Measurements from ENCODE around the gene HSPA5. TPM values are rescaled to one million over a fixed set of nuclear protein-coding genes. Genes with fewer than 3 reads are reported as not detected.
A peak's percentile ranks its signal among the peaks of the same experiment; 100 is the strongest.
"Not testable (repeated sequence)": the region's sequence is repeated elsewhere in the genome, so short reads cannot be mapped to it uniquely, and the experiment has no call there.

Gene HSPA5
- total RNA-seq, 1 experiment from 2014 or later: 37.2 TPM

- Histone ChIP-seq H3K9me2 (replicated peaks; ENCODE audit: insufficient read depth, low read length) (no peaks in the 10 kb centered on the region), H3K4me2 (ENCODE audit: low read depth, low read length, poor library complexity, severe bottlenecking) (peak overlapping the region; percentile 96), H3K9me3 (ENCODE audit: low read length) (no peaks in the 10 kb centered on the region), H3K4me1 (ENCODE audit: low read length) (peaks cover 29% of the 10 kb centered on the region), H3K36me3 (ENCODE audit: insufficient read depth, low read length) (peaks cover 51% of the 10 kb centered on the region), H3K4me3 (ENCODE audit: low read length) (peak overlapping the region; percentile 95), H2AFZ (ENCODE audit: low read length) (no peak overlapping the region), H3K79me2 (ENCODE audit: low read length) (peaks cover 34% of the 10 kb centered on the region), H3K27ac (ENCODE audit: low read length) (peak overlapping the region; percentile 56), H3K27me3 (ENCODE audit: low read length) (no peaks in the 10 kb centered on the region), H3K9ac (ENCODE audit: low read length) (peak overlapping the region; percentile 91), H4K20me1 (ENCODE audit: insufficient read depth, low read depth, low read length) (peaks cover 38% of the 10 kb centered on the region)
- DNase-seq: peak; percentile 56
These were observed 1.2 kb downstream of the HSPA5 start for GRCh38 chr9:125239631-125240597.

- no peak for DNase-seq
- Histone ChIP-seq H3K36me3 (ENCODE audit: insufficient read depth, low read length) (peaks cover 51% of the 10 kb centered on the region), H4K20me1 (ENCODE audit: insufficient read depth, low read depth, low read length) (peaks cover 38% of the 10 kb centered on the region), H3K79me2 (ENCODE audit: low read length) (peaks cover 34% of the 10 kb centered on the region), H2AFZ (ENCODE audit: low read length) (no peak overlapping the region), H3K27ac (ENCODE audit: low read length) (no peak overlapping the region), H3K9me3 (ENCODE audit: low read length) (no peaks in the 10 kb centered on the region), H3K9ac (ENCODE audit: low read length) (no peak overlapping the region; the same call in 1 of the 2 replicates), H3K4me2 (ENCODE audit: low read depth, low read length, poor library complexity, severe bottlenecking) (peak overlapping the region; percentile 96), H3K4me1 (ENCODE audit: low read length) (peaks cover 29% of the 10 kb centered on the region), H3K4me3 (ENCODE audit: low read length) (peak overlapping the region; percentile 95), H3K27me3 (ENCODE audit: low read length) (no peaks in the 10 kb centered on the region), H3K9me2 (replicated peaks; ENCODE audit: insufficient read depth, low read length) (no peaks in the 10 kb centered on the region)
These were observed 2.2 kb downstream of the HSPA5 start for GRCh38 chr9:125238915-125239446.

GRCh38 chr9:125238127-125238914 lies 2.8 kb downstream of the HSPA5 start:
- peak overlapping the region; percentile 95; the same call in 1 of the 2 replicates for H3K4me3 ChIP-seq (ENCODE audit: low read length)
- peaks cover 38% of the 10 kb centered on the region for H4K20me1 ChIP-seq (ENCODE audit: insufficient read depth, low read depth, low read length)
- no peak overlapping the region for H3K27ac ChIP-seq (ENCODE audit: low read length)
- DNase-seq: no peak
- H3K9me2 ChIP-seq (replicated peaks; ENCODE audit: insufficient read depth, low read length): no peaks in the 10 kb centered on the region
- H3K9ac ChIP-seq (ENCODE audit: low read length): no peak overlapping the region; the same call in 1 of the 2 replicates
- H3K4me1 ChIP-seq (ENCODE audit: low read length): peaks cover 29% of the 10 kb centered on the region
- H3K4me2 ChIP-seq (ENCODE audit: low read depth, low read length, poor library complexity, severe bottlenecking): peak overlapping the region; percentile 96
- peaks cover 51% of the 10 kb centered on the region for H3K36me3 ChIP-seq (ENCODE audit: insufficient read depth, low read length)
- H2AFZ ChIP-seq (ENCODE audit: low read length): no peak overlapping the region
- H3K79me2 ChIP-seq (ENCODE audit: low read length): peaks cover 34% of the 10 kb centered on the region
- no peaks in the 10 kb centered on the region for H3K27me3 ChIP-seq (ENCODE audit: low read length)
- H3K9me3 ChIP-seq (ENCODE audit: low read length): no peaks in the 10 kb centered on the region

GRCh38 chr9:125236520-125237159 lies 4.5 kb downstream of the HSPA5 start:
- not testable (repeated sequence) for DNase-seq; H3K9me3 ChIP-seq (ENCODE audit: low read length); H3K27me3 ChIP-seq (ENCODE audit: low read length); H3K27ac ChIP-seq (ENCODE audit: low read length); H3K9me2 ChIP-seq (replicated peaks; ENCODE audit: insufficient read depth, low read length); H3K9ac ChIP-seq (ENCODE audit: low read length); H3K4me2 ChIP-seq (ENCODE audit: low read depth, low read length, poor library complexity, severe bottlenecking); H2AFZ ChIP-seq (ENCODE audit: low read length); H3K4me3 ChIP-seq (ENCODE audit: low read length)
- Histone ChIP-seq H3K4me1 (ENCODE audit: low read length) (peaks cover 24% of the 10 kb centered on the region), H4K20me1 (ENCODE audit: insufficient read depth, low read depth, low read length) (peaks cover 38% of the 10 kb centered on the region), H3K79me2 (ENCODE audit: low read length) (peaks cover 27% of the 10 kb centered on the region), H3K36me3 (ENCODE audit: insufficient read depth, low read length) (peaks cover 54% of the 10 kb centered on the region)

GRCh38 chr9:125235804-125236519 lies 5.2 kb downstream of the HSPA5 start:
- 0 out of 2 replicates have a peak overlapping the region, but pooled peaks have one; percentile 23 for H3K27ac ChIP-seq (ENCODE audit: low read length)
- H3K27me3 ChIP-seq (ENCODE audit: low read length): no peaks in the 10 kb centered on the region
- peak overlapping the region; percentile 20 for H3K4me2 ChIP-seq (ENCODE audit: low read depth, low read length, poor library complexity, severe bottlenecking)
- peak; percentile 50 for DNase-seq
- H3K9ac ChIP-seq (ENCODE audit: low read length): no peak overlapping the region
- peaks cover 54% of the 10 kb centered on the region for H3K36me3 ChIP-seq (ENCODE audit: insufficient read depth, low read length)
- H2AFZ ChIP-seq (ENCODE audit: low read length): no peak overlapping the region
- peaks cover 25% of the 10 kb centered on the region for H3K79me2 ChIP-seq (ENCODE audit: low read length)
- peaks cover 24% of the 10 kb centered on the region for H3K4me1 ChIP-seq (ENCODE audit: low read length)
- no peaks in the 10 kb centered on the region for H3K9me2 ChIP-seq (replicated peaks; ENCODE audit: insufficient read depth, low read length)
- no peak overlapping the region for H3K4me3 ChIP-seq (ENCODE audit: low read length)
- peaks cover 36% of the 10 kb centered on the region for H4K20me1 ChIP-seq (ENCODE audit: insufficient read depth, low read depth, low read length)
- H3K9me3 ChIP-seq (ENCODE audit: low read length): no peaks in the 10 kb centered on the region

- Histone ChIP-seq H3K36me3 (ENCODE audit: insufficient read depth, low read length) (peaks cover 42% of the 10 kb centered on the region), H3K4me1 (ENCODE audit: low read length) (peaks cover 12% of the 10 kb centered on the region), H4K20me1 (ENCODE audit: insufficient read depth, low read depth, low read length) (peaks cover 22% of the 10 kb centered on the region)
- not testable (repeated sequence) for H3K27me3 ChIP-seq (ENCODE audit: low read length); H3K4me2 ChIP-seq (ENCODE audit: low read depth, low read length, poor library complexity, severe bottlenecking); H3K9me3 ChIP-seq (ENCODE audit: low read length); H2AFZ ChIP-seq (ENCODE audit: low read length); H3K9ac ChIP-seq (ENCODE audit: low read length); H3K9me2 ChIP-seq (replicated peaks; ENCODE audit: insufficient read depth, low read length); H3K27ac ChIP-seq (ENCODE audit: low read length); H3K4me3 ChIP-seq (ENCODE audit: low read length); H3K79me2 ChIP-seq (ENCODE audit: low read length)
- peak; percentile 60 for DNase-seq
These were observed 7.0 kb downstream of the HSPA5 start for GRCh38 chr9:125234099-125234498.

GRCh38 chr9:125233678-125234077 lies 7.5 kb downstream of the HSPA5 start:
- no peak overlapping the region for H3K27ac ChIP-seq (ENCODE audit: low read length)
- no peak overlapping the region for H3K4me3 ChIP-seq (ENCODE audit: low read length)
- peaks cover 4% of the 10 kb centered on the region for H3K79me2 ChIP-seq (ENCODE audit: low read length)
- H3K36me3 ChIP-seq (ENCODE audit: insufficient read depth, low read length): peaks cover 38% of the 10 kb centered on the region
- no peak overlapping the region for H2AFZ ChIP-seq (ENCODE audit: low read length)
- peaks cover 8% of the 10 kb centered on the region for H3K4me1 ChIP-seq (ENCODE audit: low read length)
- peak; percentile 53 for DNase-seq
- peaks cover 18% of the 10 kb centered on the region for H4K20me1 ChIP-seq (ENCODE audit: insufficient read depth, low read depth, low read length)
- H3K4me2 ChIP-seq (ENCODE audit: low read depth, low read length, poor library complexity, severe bottlenecking): no peak overlapping the region
- H3K9me2 ChIP-seq (replicated peaks; ENCODE audit: insufficient read depth, low read length): no peaks in the 10 kb centered on the region
- H3K27me3 ChIP-seq (ENCODE audit: low read length): no peaks in the 10 kb centered on the region
- H3K9me3 ChIP-seq (ENCODE audit: low read length): no peaks in the 10 kb centered on the region
- H3K9ac ChIP-seq (ENCODE audit: low read length): no peak overlapping the region
